IMR-90 (cell line): ENCODE data around the gene SCNN1B. TPM values are rescaled to one million over a fixed set of nuclear protein-coding genes. Genes with fewer than 3 reads are reported as not detected.

Source experiments
- ATAC-seq: fragments of 200-7000 bp; cut with Tn5 transposase; 2 replicates; pipeline ENCODE4 v1.9.1; 2020; ENCODE audit warnings: low read depth, mild to moderate bottlenecking, moderate library complexity
- BruUV-seq: library from RNA; stranded (reverse); fragments of 400-500 nt; replicated peaks from 2 replicates; lab custom pipeline; 2021; lab: Mats Ljungman, UMichigan
- CTCF ChIA-PET: fragments of 300-600 bp; formaldehyde crosslinking; extraction: SDS; loops from one replicate; lab custom pipeline; 2021; ENCODE audit warnings: antibody characterized with exemption; lab: Yijun Ruan, JAX
- POLR2A ChIA-PET: fragments of 300-600 bp; sonication (Branson Sonifier 250); formaldehyde crosslinking; loops from one replicate; lab custom pipeline; 2022; ENCODE audit warnings: antibody characterized with exemption; ENCODE audit not compliant: unreplicated experiment; lab: Charles Lee
- DNase-seq: peaks from one replicate; pipeline ENCODE4 v3.0.0; 2013
- H2AFZ ChIP-seq: replicated peaks from 2 replicates; pipeline ENCODE3; 2013; ENCODE audit warnings: low read length, mild to moderate bottlenecking; ENCODE audit not compliant: poor library complexity
- H2AK5ac ChIP-seq: 2 replicates; pipeline ENCODE4 v1.6.1; 2013; ENCODE audit warnings: low read depth, low read length, inconsistent platforms
- H2AK9ac ChIP-seq: replicated peaks from 2 replicates; pipeline ENCODE3; 2013; ENCODE audit warnings: mild to moderate bottlenecking, low read depth, low read length, moderate library complexity; ENCODE audit not compliant: poor library complexity
- H2BK120ac ChIP-seq: 2 replicates; pipeline ENCODE4 v1.6.1; 2013; ENCODE audit warnings: low read depth, low read length, inconsistent platforms
- H2BK15ac ChIP-seq: 3 replicates; pipeline ENCODE4 v1.6.1; 2013; ENCODE audit warnings: low read depth, low read length, inconsistent platforms
- H2BK20ac ChIP-seq: 2 replicates; pipeline ENCODE4 v1.6.1; 2013; ENCODE audit warnings: low read depth, mild to moderate bottlenecking, inconsistent platforms, low read length, moderate library complexity
- H2BK5ac ChIP-seq: 2 replicates; pipeline ENCODE4 v1.6.1; 2013; ENCODE audit warnings: mild to moderate bottlenecking, low read depth, low read length, inconsistent platforms; ENCODE audit not compliant: poor library complexity, severe bottlenecking
- H3K14ac ChIP-seq: replicated peaks from 2 replicates; pipeline ENCODE4 v1.6.1; 2013; ENCODE audit warnings: low read depth, low read length, inconsistent platforms
- H3K18ac ChIP-seq: 2 replicates; pipeline ENCODE4 v1.6.1; 2013; ENCODE audit warnings: low read depth, low read length, control low read depth
- H3K23ac ChIP-seq: 2 replicates; pipeline ENCODE4 v1.6.1; 2013; ENCODE audit warnings: low read depth, low read length, inconsistent platforms
- H3K27ac ChIP-seq: 2 replicates; pipeline ENCODE4 v1.5.1; 2013; ENCODE audit warnings: mild to moderate bottlenecking, control low read depth, low read length; ENCODE audit not compliant: insufficient read depth
- H3K27me3 ChIP-seq: 2 replicates; pipeline ENCODE4 v1.6.1; 2013; ENCODE audit warnings: low read length; ENCODE audit not compliant: control insufficient read depth, insufficient read depth
- H3K36me3 ChIP-seq: 2 replicates; pipeline ENCODE4 v1.6.1; 2013; ENCODE audit warnings: low read length, mixed read lengths; ENCODE audit not compliant: control insufficient read depth, insufficient read depth
- H3K4ac ChIP-seq: 2 replicates; pipeline ENCODE4 v1.6.1; 2013; ENCODE audit warnings: low read depth, low read length, inconsistent platforms
- H3K4me1 ChIP-seq: 2 replicates; pipeline ENCODE4 v1.6.1; 2013; ENCODE audit warnings: low read length, mixed read lengths; ENCODE audit not compliant: control insufficient read depth, insufficient read depth
- H3K4me2 ChIP-seq: 2 replicates; pipeline ENCODE4 v1.6.1; 2013; ENCODE audit warnings: low read depth, mild to moderate bottlenecking, control low read depth, low read length, moderate library complexity
- H3K4me3 ChIP-seq: 2 replicates; pipeline ENCODE4 v1.5.1; 2013; ENCODE audit warnings: low read depth, mild to moderate bottlenecking, control low read depth, low read length, moderate library complexity; ENCODE audit not compliant: insufficient read depth
- H3K56ac ChIP-seq: 2 replicates; pipeline ENCODE4 v1.6.1; 2013; ENCODE audit warnings: low read length, inconsistent platforms; ENCODE audit not compliant: insufficient read depth; ENCODE audit errors: extremely low read depth
- H3K79me1 ChIP-seq, 2 experiments: 2 replicates each; pipeline ENCODE4 v1.6.1; 2013; ENCODE audit warnings: low read length in 2 of 2, inconsistent platforms in 1 of 2, low read depth in 1 of 2
- H3K9ac ChIP-seq: 2 replicates; pipeline ENCODE4 v1.6.1; 2013; ENCODE audit warnings: low read depth, low read length, control low read depth
- H3K9me1 ChIP-seq: 2 replicates; pipeline ENCODE4 v1.6.1; 2013; ENCODE audit warnings: low read length, inconsistent platforms; ENCODE audit not compliant: insufficient read depth
- H3K9me3 ChIP-seq: 2 replicates; pipeline ENCODE4 v1.6.1; 2013; ENCODE audit warnings: low read length; ENCODE audit not compliant: control insufficient read depth, insufficient read depth
- H4K20me1 ChIP-seq: 2 replicates; pipeline ENCODE4 v1.6.1; 2013; ENCODE audit warnings: low read length, inconsistent platforms; ENCODE audit not compliant: insufficient read depth
- H4K5ac ChIP-seq: 2 replicates; pipeline ENCODE4 v1.6.1; 2013; ENCODE audit warnings: mild to moderate bottlenecking, low read depth, low read length, control low read depth
- H4K8ac ChIP-seq, 2 experiments: 2 replicates each; pipeline ENCODE4 v1.6.1; 2013; ENCODE audit warnings: low read depth in 2 of 2, low read length in 2 of 2, control low read depth in 1 of 2, inconsistent platforms in 1 of 2
- H4K91ac ChIP-seq: 2 replicates; pipeline ENCODE4 v1.6.1; 2013; ENCODE audit warnings: low read depth, low read length, inconsistent platforms; ENCODE audit not compliant: insufficient read depth
- FOS ChIP-seq: fragments of 150-350 bp; IDR thresholded peaks from 2 replicates; pipeline ENCODE4 v1.6.1; 2016; ENCODE audit warnings: low read depth, low read length
- MAFK ChIP-seq: IDR thresholded peaks from 2 replicates; pipeline ENCODE4 v1.6.1; 2012; ENCODE audit warnings: low read depth, low read length, improper control_type of control experiment
- MAZ ChIP-seq: IDR thresholded peaks from 2 replicates; pipeline ENCODE4 v1.6.1; 2012; ENCODE audit warnings: low read depth, mild to moderate bottlenecking, low read length, improper control_type of control experiment, moderate library complexity, borderline replicate concordance
- POLR2A ChIP-seq: IDR thresholded peaks from 2 replicates; pipeline ENCODE4 v1.6.1; 2012; ENCODE audit warnings: mild to moderate bottlenecking, low read depth, low read length
- RFX5 ChIP-seq: IDR thresholded peaks from 2 replicates; pipeline ENCODE4 v1.8.0; 2012; ENCODE audit warnings: low read depth, mild to moderate bottlenecking, low read length, moderate library complexity
- WGBS, 2 experiments: methylation state at CpG; one replicate each; pipeline versions ENCODE4 v1.1.5 to v1.1.7; 2013; ENCODE audit warnings: missing lambda C conversion rate in 2 of 2; ENCODE audit not compliant: insufficient read length in 1 of 2; ENCODE audit errors: extremely low coverage in 2 of 2; 5-methylcytosine and 5-hydroxymethylcytosine counted together
- dilution Hi-C: fragments of 300-500 bp; cut with HindIII; formaldehyde crosslinking; loops from one replicate; pipeline ENCODE4 v1.14.3; 2018; ENCODE audit warnings: low sequenced_read_pairs; ENCODE audit not compliant: unreplicated experiment
- in situ Hi-C: fragments of 300-500 bp; cut with MboI; formaldehyde crosslinking; loops from 3 replicates; pipeline ENCODE4 v1.14.3; 2019; ENCODE audit warnings: low sequenced_read_pairs, inconsistent platforms, mixed read lengths
- intact Hi-C: fragments of 100-400 bp; cut with micrococcal nuclease; formaldehyde crosslinking; loops from 2 replicates; pipeline ENCODE4 v1.10.0; 2022
- polyA plus RNA-seq, 3 experiments: library from polyadenylated mRNA; depleted of rRNA; stranded (reverse); fragments of >200 nt; gene quantifications; 2 replicates each; pipeline ENCODE4 v1.2.3, GENCODE V29; 2012; ENCODE audit warnings: low replicate concordance in 1 of 3
- total RNA-seq: library from RNA; depleted of rRNA; stranded (reverse); fragments of >200 nt; gene quantifications from 2 replicates; pipeline ENCODE4 v1.2.3, GENCODE V29; 2012
- TF ChIP-seq, protein P1 (sequence below): conservative IDR thresholded peaks from 2 replicates; pipeline ENCODE4 v1.5.1; 2012; ENCODE audit warnings: mild to moderate bottlenecking, low read depth, low read length, improper control_type of control experiment
- TF ChIP-seq, protein P2 (sequence below): fragments of 150-350 bp; IDR thresholded peaks from 2 replicates; pipeline ENCODE4 v1.6.1; 2017; ENCODE audit warnings: mild to moderate bottlenecking, antibody characterized with exemption, low read length, low read depth

The SCNN1B gene
- total and polyA plus RNA-seq, 2 of the 4 experiments (the other 2 are of a cell fraction), result not detected

DNA sequence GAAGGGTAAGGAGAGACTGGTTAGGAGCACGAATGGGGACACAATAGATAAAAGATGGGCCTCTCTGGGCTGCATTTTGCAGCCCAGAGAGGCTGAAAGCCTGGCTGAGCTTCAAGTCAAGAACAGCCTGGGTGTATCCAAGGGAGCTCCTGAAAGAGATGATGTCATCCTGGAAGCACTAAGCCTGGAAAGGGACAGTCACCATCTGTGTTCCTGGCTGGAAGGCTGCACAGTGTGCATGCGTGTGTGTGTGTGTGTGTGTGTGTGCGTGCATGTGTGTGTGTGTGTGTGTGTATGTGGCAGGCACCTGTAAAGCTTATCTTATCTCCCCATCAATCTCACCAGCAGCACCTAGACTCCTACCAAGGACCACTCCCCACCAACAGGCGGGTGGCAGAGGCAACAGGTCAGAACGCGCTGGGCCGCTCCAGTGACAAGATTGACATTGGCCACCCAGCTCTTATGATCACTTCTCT, 106.8 kb downstream of the SCNN1B start:
- Histone ChIP-seq H3K23ac (no peak overlapping the region), H2BK120ac (no peak overlapping the region), H3K27ac (no peak overlapping the region), H2AK9ac (no peak overlapping the region), H3K18ac (no peak overlapping the region; the same call in 1 of the 2 replicates), H2AK5ac (no peak overlapping the region), H3K56ac (no peak overlapping the region), H2BK15ac (no peak overlapping the region), H2BK20ac (no peak overlapping the region), H3K36me3 (peaks cover 54% of the 10 kb centered on the region), H3K4ac (no peak overlapping the region), H2BK5ac (peak overlapping the region; percentile 5), H3K79me1 (0 out of 4 replicates have a peak, but pooled peaks cover 0 to 3% of the 10 kb centered on the region in 2 experiments), H3K4me2 (no peak overlapping the region), H3K4me3 (no peak overlapping the region), H3K9me1 (peaks cover 9% of the 10 kb centered on the region; the same call in 1 of the 2 replicates), H4K5ac (no peak overlapping the region; the same call in 1 of the 2 replicates), H4K20me1 (no peaks in the 10 kb centered on the region), H3K27me3 (no peaks in the 10 kb centered on the region), H3K14ac (no peak overlapping the region), H4K8ac (no peak overlapping the region), H4K91ac (no peak overlapping the region), H3K9ac (no peak overlapping the region), H3K4me1 (peaks cover 16% of the 10 kb centered on the region), H2AFZ (no peak overlapping the region), H3K9me3 (no peaks in the 10 kb centered on the region)
- TF ChIP-seq MAFK (no peak), POLR2A (no peak), MAZ (no peak), FOS (no peak), RFX5 (no peak)
- TF ChIP-seq, protein P1, sequence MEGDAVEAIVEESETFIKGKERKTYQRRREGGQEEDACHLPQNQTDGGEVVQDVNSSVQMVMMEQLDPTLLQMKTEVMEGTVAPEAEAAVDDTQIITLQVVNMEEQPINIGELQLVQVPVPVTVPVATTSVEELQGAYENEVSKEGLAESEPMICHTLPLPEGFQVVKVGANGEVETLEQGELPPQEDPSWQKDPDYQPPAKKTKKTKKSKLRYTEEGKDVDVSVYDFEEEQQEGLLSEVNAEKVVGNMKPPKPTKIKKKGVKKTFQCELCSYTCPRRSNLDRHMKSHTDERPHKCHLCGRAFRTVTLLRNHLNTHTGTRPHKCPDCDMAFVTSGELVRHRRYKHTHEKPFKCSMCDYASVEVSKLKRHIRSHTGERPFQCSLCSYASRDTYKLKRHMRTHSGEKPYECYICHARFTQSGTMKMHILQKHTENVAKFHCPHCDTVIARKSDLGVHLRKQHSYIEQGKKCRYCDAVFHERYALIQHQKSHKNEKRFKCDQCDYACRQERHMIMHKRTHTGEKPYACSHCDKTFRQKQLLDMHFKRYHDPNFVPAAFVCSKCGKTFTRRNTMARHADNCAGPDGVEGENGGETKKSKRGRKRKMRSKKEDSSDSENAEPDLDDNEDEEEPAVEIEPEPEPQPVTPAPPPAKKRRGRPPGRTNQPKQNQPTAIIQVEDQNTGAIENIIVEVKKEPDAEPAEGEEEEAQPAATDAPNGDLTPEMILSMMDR, result no peak
- TF ChIP-seq, protein P2, sequence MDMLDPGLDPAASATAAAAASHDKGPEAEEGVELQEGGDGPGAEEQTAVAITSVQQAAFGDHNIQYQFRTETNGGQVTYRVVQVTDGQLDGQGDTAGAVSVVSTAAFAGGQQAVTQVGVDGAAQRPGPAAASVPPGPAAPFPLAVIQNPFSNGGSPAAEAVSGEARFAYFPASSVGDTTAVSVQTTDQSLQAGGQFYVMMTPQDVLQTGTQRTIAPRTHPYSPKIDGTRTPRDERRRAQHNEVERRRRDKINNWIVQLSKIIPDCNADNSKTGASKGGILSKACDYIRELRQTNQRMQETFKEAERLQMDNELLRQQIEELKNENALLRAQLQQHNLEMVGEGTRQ, result no peak
- no TSS peak for BruUV-seq
- dilution Hi-C loops (no loop called here), intact Hi-C loops (no loop called here), in situ Hi-C loops (no loop called here)
- DNase-seq (peak; percentile 78), ATAC-seq (peak; percentile 87)
- ChIA-PET CTCF (interaction anchor here (0.6 to 1.4 kb wide), 2 partner anchors 25 to 151 kb away, joined by 4 to 5 read pairs; no protein-coding TSS in a partner anchor), POLR2A (no interaction called here)
- WGBS, 2 experiments, result 100% methylated on average over 3 of the region's 7 CpGs; no CpG with 5 or more reads in 1 of the 2 experiments
